Measurements from ENCODE around the gene OR13H1.
"Not testable (repeated sequence)": the region's sequence is repeated elsewhere in the genome, so short reads cannot be mapped to it uniquely, and the experiment has no call there.

The OR13H1 gene

DNA sequence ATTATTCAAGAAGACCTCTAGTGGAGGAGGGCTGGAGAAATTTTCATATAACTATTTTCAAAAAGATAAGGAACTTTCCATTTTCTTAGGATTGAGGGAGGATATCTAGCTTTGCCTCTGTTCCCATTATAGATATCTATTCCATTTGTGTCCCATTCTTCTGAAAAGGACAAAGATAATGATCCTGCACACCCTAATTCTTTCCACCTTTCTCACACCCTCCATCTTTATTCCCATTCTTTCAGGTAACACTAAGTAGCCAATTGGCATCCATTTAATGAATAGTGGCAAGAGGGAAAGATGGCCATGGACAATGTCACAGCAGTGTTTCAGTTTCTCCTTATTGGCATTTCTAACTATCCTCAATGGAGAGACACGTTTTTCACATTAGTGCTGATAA, at the start of gene OR13H1:
TSS of gene OR13H1 (plus strand) at position 301 of the 400 bp plus-strand sequence. CDS start at position 301, 0 bp downstream.
- no peaks in the 10 kb centered on the region for H3K9me3 Mint-ChIP-seq (ENCODE audit: low read depth)
- H3K27me3 Mint-ChIP-seq, result peaks cover 2% of the 10 kb centered on the region
- H3K4me3 Mint-ChIP-seq, result no peak within 1 kb of the TSS
- H3K4me1 Mint-ChIP-seq (ENCODE audit: low read depth), result no peaks in the 10 kb centered on the region
- no peaks in the 10 kb centered on the region for H3K36me3 Mint-ChIP-seq
- no peak within 1 kb of the TSS for H3K27ac Mint-ChIP-seq

DNA sequence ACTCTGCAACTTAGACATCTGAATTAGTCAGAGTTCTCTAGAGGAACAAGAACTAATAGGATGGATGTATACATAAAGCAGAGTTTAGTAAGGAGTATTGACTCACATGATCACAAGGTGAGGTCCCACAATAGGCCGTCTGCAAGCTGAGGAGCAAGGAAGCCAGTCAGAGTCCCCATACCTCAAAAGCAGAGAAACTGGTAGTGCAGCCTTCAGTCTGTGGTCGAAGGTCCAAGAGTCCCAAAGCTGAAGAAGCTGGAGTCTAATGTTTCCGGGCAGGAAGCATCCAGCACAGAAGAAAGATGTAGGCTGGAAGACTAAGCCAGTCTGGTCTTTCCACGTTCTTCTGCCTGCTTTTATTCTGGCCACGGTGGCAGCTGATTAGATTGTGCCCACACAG, 42.3 kb upstream of the OR13H1 start:
- H3K9me3 Mint-ChIP-seq (ENCODE audit: low read depth); H3K36me3 Mint-ChIP-seq; H3K27me3 Mint-ChIP-seq; H3K27ac Mint-ChIP-seq; H3K4me1 Mint-ChIP-seq (ENCODE audit: low read depth); H3K4me3 Mint-ChIP-seq: not testable (repeated sequence)

DNA sequence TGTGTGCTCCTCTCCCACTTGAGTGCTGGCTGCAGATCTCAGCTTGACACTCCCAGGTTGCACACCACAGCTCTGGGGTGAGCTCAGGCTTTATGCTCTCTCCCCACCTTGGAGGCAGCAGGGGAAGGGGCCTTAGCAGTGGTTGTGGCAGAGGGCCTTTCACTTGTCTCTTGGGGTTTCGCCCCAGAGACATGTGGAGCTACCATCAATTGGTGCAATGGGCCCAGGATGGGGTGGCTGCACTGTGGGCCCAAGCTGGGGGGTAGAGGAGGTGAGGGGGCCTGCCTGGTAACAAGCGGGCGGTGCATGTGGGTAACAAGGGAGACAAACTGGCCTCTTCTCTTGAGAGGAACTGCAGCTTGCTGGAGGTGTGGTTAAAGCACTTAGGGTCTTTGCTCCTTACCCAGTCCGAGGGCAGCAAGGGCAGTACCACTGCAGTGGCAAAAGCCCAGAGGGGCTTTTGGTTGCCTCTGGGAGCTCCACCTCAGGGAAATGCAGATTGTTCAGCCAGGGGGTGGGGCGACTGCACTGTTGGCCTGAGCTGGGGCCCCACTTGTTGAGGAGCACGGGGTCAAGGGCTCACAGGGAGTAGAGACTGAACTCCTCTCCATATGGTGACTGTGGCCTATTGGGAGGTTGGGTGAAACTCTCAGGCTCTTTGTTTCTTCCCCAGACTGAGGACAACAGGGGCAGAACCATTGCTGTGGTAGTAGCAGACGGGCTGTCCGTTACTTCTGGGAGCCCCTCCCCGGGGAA, 30.5 kb upstream of the OR13H1 start:
- no peak overlapping the region for H3K27ac Mint-ChIP-seq
- no peaks in the 10 kb centered on the region for H3K27me3 Mint-ChIP-seq
- no peaks in the 10 kb centered on the region for H3K9me3 Mint-ChIP-seq (ENCODE audit: low read depth)
- no peak overlapping the region for H3K4me3 Mint-ChIP-seq
- H3K4me1 Mint-ChIP-seq (ENCODE audit: low read depth), result no peaks in the 10 kb centered on the region
- H3K36me3 Mint-ChIP-seq, result no peaks in the 10 kb centered on the region

DNA sequence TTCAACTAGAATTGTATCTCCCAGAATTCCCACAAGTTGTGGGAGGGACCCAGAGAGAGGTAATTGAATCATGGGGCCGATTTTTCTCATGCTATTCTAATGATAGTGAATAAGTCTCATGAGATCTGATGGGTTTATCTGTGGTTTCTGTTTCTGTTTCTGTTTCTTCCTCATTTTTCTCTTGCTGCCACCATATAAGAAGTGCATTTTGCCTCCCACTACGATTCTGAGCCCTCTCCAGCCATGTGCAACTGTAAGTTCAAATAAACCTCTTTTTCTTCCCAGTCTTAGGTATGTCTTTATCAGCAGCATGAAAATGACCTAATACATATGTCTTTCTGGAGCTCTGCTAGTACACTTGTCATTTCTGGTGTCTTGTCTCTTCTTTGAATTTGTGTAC, 22.1 kb upstream of the OR13H1 start:
- H3K27me3 Mint-ChIP-seq, result no peaks in the 10 kb centered on the region
- H3K27ac Mint-ChIP-seq, result no peak overlapping the region
- H3K4me3 Mint-ChIP-seq, result no peak overlapping the region
- no peaks in the 10 kb centered on the region for H3K4me1 Mint-ChIP-seq (ENCODE audit: low read depth)
- peaks cover 3% of the 10 kb centered on the region for H3K9me3 Mint-ChIP-seq (ENCODE audit: low read depth)
- H3K36me3 Mint-ChIP-seq, result no peaks in the 10 kb centered on the region

DNA sequence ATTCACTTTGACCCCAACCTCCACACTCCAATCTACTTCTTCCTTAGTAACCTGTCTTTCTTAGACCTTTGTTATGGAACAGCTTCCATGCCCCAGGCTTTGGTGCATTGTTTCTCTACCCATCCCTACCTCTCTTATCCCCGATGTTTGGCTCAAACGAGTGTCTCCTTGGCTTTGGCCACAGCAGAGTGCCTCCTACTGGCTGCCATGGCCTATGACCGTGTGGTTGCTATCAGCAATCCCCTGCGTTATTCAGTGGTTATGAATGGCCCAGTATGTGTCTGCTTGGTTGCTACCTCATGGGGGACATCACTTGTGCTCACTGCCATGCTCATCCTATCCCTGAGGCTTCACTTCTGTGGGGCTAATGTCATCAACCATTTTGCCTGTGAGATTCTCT, 344 bp downstream of the OR13H1 start:
- H3K9me3 Mint-ChIP-seq (ENCODE audit: low read depth), result no peaks in the 10 kb centered on the region
- H3K4me3 Mint-ChIP-seq, result no peak overlapping the region
- no peaks in the 10 kb centered on the region for H3K36me3 Mint-ChIP-seq
- H3K27ac Mint-ChIP-seq, result no peak overlapping the region
- peaks cover 2% of the 10 kb centered on the region for H3K27me3 Mint-ChIP-seq
- H3K4me1 Mint-ChIP-seq (ENCODE audit: low read depth), result no peaks in the 10 kb centered on the region

DNA sequence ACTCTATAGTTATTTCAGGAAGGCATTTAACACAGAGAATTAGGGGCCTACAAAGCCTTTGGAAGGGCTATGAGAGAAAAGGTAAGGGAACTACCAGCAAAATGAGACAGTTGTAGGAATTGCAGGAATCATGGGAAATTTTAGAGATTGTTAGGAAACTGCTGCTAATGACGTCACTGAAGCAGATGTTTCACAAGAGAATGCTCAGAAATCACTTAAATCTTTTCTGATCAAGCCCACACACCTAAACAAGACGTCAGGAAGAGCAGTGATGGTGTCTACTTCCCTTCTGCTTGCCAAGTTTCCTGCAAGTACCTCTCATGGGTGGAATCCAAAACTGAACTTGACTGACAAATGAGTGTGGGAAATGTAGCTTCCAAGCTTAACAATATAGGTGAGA, 5.1 kb downstream of the OR13H1 start:
- Mint-ChIP-seq H3K27me3 (peaks cover 2% of the 10 kb centered on the region), H3K9me3 (ENCODE audit: low read depth) (no peaks in the 10 kb centered on the region), H3K4me3 (no peak overlapping the region), H3K27ac (no peak overlapping the region), H3K4me1 (ENCODE audit: low read depth) (no peaks in the 10 kb centered on the region), H3K36me3 (no peaks in the 10 kb centered on the region)

DNA sequence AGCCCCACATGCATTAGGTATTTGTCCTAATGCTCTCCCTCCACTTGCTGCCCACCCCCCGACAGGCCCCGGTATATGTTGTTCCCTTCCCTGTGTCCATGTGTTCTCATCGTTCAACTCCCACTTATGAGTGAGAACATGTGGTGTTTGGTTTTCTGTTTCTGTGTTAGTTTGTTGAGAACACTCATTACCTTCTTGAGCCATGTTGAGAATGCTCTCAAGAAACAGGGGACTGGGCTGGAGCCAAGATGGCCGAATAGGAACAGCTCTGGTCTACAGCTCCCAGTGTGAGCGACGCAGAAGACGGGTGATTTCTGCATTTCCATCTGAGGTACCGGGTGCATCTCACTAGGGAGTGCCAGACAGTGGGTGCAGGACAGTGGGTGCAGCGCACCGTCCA, 8.6 kb downstream of the OR13H1 start:
- H3K4me1 Mint-ChIP-seq (ENCODE audit: low read depth); H3K9me3 Mint-ChIP-seq (ENCODE audit: low read depth); H3K4me3 Mint-ChIP-seq; H3K27me3 Mint-ChIP-seq; H3K27ac Mint-ChIP-seq; H3K36me3 Mint-ChIP-seq: not testable (repeated sequence)

- Mint-ChIP-seq H3K9me3 (ENCODE audit: low read depth) (no peaks in the 10 kb centered on the region), H3K27ac (no peak overlapping the region), H3K36me3 (no peaks in the 10 kb centered on the region), H3K27me3 (no peaks in the 10 kb centered on the region), H3K4me1 (ENCODE audit: low read depth) (no peaks in the 10 kb centered on the region), H3K4me3 (no peak overlapping the region)
Observed at GRCh38 chrX:131558562-131558961, 14.7 kb downstream of the OR13H1 start.

GRCh38 chrX:131564553-131565229, 20.8 kb downstream of the OR13H1 start:
- H3K9me3 Mint-ChIP-seq (ENCODE audit: low read depth), result no peaks in the 10 kb centered on the region
- no peaks in the 10 kb centered on the region for H3K27me3 Mint-ChIP-seq
- no peaks in the 10 kb centered on the region for H3K4me1 Mint-ChIP-seq (ENCODE audit: low read depth)
- H3K27ac Mint-ChIP-seq, result no peak overlapping the region
- H3K4me3 Mint-ChIP-seq, result no peak overlapping the region
- no peaks in the 10 kb centered on the region for H3K36me3 Mint-ChIP-seq

DNA sequence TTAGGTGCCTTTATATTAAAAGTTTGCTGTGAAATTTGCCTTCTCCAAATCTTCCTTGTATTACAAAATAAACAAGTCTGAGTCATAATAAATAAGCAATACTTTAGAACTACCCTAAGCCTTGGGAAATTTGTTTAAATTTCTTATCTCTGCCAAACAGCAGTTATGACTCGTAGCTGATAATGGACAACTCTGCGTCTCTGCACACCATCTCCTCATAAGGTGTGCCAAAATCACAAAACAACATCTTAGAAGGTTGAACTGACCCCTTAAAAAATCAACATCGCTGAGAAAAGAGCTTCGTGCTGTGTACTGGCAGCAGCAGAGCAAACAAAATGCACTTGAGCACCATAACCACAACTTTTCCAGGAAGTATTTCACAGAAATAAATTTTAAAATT, 22.0 kb downstream of the OR13H1 start:
- H3K4me1 Mint-ChIP-seq (ENCODE audit: low read depth), result no peaks in the 10 kb centered on the region
- H3K9me3 Mint-ChIP-seq (ENCODE audit: low read depth), result no peaks in the 10 kb centered on the region
- H3K4me3 Mint-ChIP-seq, result no peak overlapping the region
- H3K36me3 Mint-ChIP-seq, result no peaks in the 10 kb centered on the region
- H3K27ac Mint-ChIP-seq, result no peak overlapping the region
- H3K27me3 Mint-ChIP-seq, result no peaks in the 10 kb centered on the region

GRCh38 chrX:131571348-131571747, 27.5 kb downstream of the OR13H1 start:
- no peak overlapping the region for H3K4me3 Mint-ChIP-seq
- H3K9me3 Mint-ChIP-seq (ENCODE audit: low read depth), result no peaks in the 10 kb centered on the region
- no peaks in the 10 kb centered on the region for H3K4me1 Mint-ChIP-seq (ENCODE audit: low read depth)
- H3K36me3 Mint-ChIP-seq, result no peaks in the 10 kb centered on the region
- H3K27ac Mint-ChIP-seq, result no peak overlapping the region
- peaks cover 3% of the 10 kb centered on the region for H3K27me3 Mint-ChIP-seq

GRCh38 chrX:131572372-131573014, 28.6 kb downstream of the OR13H1 start:
- Mint-ChIP-seq H3K4me3 (no peak overlapping the region), H3K36me3 (no peaks in the 10 kb centered on the region), H3K27ac (no peak overlapping the region), H3K27me3 (peaks cover 3% of the 10 kb centered on the region), H3K4me1 (ENCODE audit: low read depth) (no peaks in the 10 kb centered on the region), H3K9me3 (ENCODE audit: low read depth) (no peaks in the 10 kb centered on the region)

GRCh38 chrX:131577413-131577812, 33.5 kb downstream of the OR13H1 start:
- no peaks in the 10 kb centered on the region for H3K36me3 Mint-ChIP-seq
- no peaks in the 10 kb centered on the region for H3K4me1 Mint-ChIP-seq (ENCODE audit: low read depth)

DNA sequence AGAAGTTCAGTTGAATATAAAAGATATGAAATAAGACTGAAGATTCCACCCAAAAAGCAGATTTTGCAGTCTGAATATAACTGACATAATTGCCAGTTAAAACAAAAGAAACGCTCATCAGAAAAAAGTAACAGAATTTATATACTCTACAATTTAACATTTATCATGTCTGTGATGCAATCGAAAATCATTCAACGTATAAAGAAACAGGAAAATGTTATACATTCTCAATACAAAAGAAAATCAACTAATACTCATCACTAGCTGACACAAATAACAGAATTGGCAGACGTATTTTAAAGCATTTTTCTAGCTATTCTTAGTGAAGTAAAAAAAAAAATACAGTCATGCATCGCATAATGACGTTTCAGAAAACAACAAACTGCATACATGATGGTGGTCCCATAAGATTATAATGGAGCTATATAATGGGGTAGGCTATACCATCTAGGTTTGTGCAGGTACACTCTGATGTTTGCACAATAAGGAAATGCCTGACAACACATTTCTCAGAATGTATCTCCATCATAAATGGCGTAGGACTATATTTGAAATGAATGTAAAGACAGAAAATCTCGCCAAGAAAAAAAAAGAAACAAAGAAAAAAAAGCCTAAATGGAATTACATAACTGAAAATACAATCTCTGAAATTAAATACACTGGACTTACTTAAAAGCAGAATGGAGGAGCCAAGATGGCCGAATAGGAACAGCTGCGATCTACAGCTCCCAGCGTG, 34.3 kb downstream of the OR13H1 start:
- Mint-ChIP-seq H3K36me3 (no peaks in the 10 kb centered on the region), H3K27me3 (peaks cover 3% of the 10 kb centered on the region), H3K9me3 (ENCODE audit: low read depth) (no peaks in the 10 kb centered on the region), H3K27ac (no peak overlapping the region), H3K4me3 (no peak overlapping the region), H3K4me1 (ENCODE audit: low read depth) (no peaks in the 10 kb centered on the region)

More at GRCh38 chrX:131577413-131577812, 33.5 kb downstream of the OR13H1 start:
- Mint-ChIP-seq H3K9me3 (ENCODE audit: low read depth) (no peaks in the 10 kb centered on the region), H3K27ac (no peak overlapping the region), H3K27me3 (peaks cover 3% of the 10 kb centered on the region), H3K4me3 (no peak overlapping the region)
